HG03159 (cell line): ENCODE measurements around the gene RHBDF1.

Experiments used
- ATAC-seq: cut with Tn5 transposase; IDR thresholded peaks from one replicate; pipeline ENCODE4 v1.9.1; 2021; ENCODE audit warnings: mild to moderate bottlenecking, moderate library complexity; ENCODE audit not compliant: unreplicated experiment

The RHBDF1 gene

DNA sequence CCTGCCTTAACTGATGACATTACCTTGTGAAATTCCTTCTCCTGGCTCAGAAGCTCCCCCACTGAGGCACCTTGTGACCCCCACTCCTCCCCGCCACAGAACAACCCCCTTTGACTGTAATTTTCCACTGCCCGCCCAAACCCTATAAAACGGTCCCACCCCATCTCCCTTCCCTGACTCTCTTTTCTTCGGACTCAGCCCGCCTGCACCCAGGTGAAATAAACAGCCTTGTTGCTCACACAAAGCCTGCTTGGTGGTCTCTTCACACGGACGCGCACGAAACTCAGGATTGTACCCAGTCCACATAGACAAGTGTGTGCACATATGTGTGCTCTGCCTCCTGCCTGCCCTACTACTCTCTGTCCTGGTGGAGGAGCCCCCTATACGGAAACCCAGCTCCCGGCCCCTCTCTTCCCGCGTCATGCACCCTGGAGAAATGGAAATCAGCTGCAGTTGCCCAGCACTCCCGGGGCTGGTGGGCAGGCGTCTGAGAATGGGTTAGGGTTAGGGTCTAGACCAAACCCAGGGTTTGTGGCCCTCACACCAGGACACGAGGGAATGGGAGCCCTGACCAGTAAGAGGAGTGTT is 2.4 kb upstream of the RHBDF1 start:
- no peak for ATAC-seq

DNA sequence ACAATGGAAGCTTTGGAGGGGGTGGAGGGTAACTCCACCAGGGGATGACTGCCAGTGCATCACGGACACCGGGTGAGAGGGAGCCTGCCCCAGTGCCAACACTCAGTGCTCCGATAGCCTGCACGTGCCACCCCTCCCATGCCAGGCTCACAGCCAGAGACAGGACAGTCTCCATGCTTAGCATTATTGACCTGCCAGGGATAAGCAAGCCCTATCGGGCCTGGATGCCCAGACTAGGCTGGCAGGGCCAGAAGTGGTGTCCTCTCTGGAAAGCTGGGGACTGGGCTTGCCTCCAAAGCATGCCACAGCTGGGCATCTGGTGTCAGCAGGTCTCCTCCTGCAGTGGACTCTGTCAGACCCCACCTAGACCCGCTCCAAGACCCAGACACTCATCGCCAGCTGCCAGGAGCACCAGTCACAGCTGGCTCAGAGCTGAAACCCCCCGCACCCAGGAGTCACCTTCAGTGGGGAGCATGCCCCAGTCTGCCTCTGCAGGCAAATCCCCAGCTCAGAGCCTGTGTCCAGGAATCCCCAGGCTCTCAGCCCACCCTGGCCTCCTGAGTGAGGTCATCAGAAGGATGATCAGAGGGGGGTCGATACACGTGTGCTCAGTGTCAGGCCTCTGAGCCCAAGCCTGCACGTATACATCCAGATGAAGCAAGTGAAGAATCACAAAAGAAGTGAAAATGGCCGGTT is 1.8 kb upstream of the RHBDF1 start:
- no peak for ATAC-seq

DNA sequence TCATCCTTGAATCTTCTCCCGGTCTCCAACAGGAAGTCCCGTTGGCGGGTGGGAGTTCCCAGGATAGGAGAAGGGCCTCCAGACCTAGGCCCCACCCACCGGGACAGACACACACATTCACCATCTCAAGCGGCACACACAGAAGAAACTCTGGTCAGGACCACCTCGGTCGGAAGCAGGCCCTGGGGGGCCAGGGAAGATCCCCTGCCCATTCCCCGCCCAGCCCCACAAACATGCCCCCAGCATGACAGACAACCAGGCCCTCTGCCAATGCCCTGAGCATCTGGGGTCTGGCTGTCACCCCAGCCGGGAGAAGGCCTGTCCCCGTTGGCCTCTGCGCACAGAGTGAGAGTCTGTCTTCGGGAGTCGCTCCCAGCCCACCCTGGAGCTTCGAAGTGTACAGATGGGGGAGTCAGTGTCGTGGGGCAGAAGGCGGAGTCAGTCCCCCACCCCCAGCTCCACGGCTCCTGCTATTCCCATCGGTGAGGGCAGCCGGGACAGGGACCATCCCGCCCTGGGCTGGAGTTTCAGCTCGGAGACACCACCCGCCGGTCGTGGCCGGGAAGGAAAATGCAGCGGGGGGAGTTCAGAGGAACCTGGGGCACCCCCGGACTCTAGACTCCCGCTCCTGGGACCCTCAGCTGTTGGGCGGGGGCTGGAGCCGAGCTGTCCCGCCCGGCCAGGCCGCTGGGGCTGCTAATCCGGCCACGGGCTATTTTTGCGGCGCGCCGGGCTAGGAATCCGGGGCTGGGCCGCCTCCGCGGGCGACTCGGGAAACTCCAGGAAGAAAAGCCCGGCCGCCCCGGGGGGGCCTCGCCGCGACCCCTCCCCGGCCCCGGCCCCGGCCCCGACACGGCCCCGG is 660 bp downstream of the RHBDF1 start:
- ATAC-seq, result no peak

DNA sequence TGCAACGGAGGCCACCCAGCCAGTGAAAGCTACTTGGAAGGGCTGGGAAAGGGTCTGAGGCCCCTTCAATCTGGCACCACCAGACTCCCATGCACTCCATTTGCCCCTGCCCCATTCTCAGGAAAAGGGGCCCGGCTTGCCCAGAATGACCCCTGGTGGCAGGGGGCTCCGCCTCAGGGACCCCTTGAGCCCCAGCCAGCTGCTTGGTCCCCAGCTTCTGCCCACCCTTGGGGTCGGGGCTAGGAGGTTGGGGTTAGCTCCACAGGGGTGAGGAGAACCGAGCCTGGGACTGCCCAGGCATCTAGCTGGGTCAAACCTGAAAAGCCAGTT is 1.3 kb downstream of the RHBDF1 start:
- no peak for ATAC-seq

DNA sequence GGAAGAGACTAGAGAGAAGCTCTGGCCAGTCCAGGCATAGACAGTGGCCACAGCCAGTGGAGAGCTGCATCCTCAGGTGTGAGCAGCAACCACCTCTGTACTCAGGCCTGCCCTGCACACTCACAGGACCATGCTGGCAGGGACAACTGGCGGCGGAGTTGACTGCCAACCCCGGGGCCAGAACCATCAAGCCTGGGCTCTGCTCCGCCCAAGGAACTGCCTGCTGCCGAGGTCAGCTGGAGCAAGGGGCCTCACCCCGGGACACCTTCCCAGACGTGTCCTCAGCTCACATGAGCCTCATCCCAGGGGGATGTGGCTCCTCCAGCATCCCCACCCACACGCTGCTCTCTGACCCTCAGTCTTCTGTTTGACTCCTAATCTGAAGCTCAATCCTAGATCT is 3.2 kb downstream of the RHBDF1 start:
- ATAC-seq, result no peak

DNA sequence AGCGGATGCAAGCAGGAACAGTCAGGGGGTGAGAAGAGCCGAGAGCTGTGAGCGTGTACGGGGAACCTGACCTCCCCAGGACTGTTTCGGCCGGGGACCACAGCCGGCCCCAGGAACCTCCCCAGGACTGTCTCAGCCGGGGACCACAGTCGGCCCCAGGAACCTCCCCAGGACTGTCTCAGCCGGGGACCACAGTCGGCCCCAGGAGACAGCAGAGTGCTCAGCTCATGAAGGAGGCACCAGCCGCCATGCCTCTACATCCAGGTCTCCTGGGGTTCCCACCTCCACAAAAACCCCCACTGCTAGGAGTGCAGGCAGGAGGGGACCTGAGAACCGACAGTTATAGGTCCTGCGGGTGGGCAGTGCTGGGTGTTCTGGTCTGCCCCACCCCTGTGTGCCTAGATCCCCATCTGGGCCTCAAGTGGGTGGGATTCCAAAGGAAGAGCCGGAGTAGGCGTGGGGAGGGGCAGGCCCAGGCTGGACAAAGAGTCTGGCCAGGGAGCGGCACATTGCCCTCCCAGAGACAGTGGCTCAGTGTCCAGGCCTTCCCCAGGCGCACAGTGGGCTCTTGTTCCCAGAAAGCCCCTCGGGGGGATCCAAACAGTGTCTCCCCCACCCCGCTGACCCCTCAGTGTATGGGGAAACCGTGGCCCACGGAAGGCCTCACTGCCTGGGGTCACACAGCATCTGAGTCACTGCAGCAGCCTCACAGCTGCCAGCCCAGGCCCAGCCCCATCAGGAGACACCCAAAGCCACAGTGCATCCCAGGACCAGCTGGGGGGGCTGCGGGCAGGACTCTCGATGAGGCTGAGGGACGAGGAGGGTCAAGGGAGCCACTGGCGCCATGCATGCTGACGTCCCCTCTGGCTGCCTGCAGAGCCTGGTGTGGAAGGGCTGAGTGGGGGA is 4.3 kb downstream of the RHBDF1 start:
- ATAC-seq, result no peak

DNA sequence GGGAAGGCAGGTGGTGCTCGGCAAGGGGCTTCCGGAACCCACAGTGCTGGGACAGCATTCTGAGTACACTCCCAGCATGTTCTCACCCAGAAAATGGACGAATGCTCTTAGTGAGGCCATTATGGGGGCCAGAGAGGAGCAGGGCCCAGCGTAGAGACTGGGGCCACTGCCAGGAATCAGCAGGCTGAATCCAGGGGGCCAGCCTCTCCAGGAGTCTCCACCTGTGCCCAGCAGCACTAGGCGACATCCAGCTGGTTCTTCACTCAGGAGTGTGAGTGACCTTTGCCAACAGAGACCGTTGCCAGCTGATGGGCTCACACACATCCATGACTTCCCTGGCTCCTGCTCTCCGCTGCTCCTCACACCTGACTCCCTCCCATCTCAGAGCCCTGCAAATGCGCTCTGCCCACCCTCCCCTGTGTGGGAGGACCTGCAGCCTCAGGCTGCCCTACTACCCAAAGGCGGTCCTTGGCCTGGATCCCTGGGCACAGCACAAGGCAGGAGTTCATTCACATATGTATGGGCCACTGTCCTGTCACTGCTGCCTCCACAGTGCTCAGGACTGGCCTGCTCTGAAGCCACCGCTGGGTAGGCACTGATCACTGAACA is 5.1 kb downstream of the RHBDF1 start:
- no peak for ATAC-seq

DNA sequence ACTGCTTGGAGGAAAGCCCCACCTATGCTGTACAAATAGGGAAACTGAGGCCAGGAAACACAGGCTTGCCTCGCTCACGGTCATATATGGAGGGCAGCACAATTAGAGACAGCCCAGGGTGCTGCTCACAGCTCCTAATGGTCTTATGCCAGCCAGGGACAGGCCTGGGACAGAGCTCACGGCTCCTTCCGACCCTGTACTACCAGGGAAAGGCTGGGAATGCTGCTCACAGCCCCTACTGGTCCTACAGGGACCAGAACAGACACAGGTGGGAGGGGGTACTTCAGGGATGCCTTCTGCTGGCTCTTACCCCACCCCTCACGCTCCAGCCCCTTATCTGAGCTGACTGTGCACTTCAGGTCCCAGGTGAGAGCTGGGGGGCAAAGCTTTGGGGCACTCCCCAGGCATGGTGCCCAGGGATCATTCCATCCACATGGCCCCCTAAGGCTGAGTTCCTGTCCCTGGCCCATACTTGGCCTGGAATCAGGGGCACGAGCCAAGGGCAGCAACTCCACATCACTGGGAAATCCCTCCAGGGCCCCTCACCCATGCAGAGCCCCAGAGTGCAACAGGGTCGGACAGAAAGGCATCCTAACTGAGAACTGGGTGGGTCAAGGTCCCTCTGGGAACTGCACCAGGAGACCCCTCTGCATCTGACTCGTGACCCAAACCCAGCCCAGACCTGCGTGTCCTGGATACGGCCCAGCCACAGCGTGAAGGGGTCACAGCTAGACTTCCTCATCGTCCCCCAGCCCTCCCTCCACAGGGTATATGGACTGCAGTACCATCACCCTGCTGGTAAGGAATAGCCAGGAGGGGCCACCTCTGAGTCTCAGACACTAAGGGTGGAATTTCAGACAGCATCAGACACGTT is 5.9 kb downstream of the RHBDF1 start:
- ATAC-seq, result no peak

DNA sequence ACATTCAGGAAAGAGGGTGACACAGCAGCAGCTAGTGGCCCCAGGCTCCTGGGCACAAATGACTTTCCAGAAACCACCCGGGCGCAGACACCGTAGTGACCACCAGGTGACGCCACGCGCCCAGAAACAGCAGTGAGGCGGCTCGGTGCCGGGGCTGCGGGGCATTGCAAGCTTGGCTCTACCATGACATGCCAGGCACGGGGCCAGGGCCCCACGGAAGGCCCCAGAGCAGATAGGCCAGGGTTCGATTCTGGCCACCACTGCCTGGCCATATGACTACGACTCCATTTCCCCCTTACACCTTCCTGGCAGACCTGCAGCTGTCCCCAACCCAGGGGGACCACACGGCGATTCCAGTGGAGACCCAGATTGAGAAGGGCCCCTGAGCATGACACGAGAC is 6.7 kb downstream of the RHBDF1 start:
- ATAC-seq, result no peak

DNA sequence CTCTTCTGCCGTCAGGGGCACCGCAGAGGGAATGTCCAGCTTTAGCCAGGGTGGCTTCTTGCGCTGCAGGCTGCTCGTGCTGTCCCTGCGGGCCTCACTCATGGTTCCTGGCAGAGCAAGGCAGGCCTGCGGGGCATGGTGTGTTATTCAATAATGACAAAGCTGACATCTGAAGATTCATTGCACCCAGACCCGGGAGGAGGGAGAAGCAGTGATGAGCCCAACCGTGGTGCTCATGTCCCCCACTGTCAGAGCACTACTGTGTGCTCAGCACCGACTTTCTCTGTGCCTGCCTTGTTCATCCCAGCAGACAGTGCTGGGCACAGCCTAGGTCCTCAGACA is 7.5 kb downstream of the RHBDF1 start:
- no peak for ATAC-seq

DNA sequence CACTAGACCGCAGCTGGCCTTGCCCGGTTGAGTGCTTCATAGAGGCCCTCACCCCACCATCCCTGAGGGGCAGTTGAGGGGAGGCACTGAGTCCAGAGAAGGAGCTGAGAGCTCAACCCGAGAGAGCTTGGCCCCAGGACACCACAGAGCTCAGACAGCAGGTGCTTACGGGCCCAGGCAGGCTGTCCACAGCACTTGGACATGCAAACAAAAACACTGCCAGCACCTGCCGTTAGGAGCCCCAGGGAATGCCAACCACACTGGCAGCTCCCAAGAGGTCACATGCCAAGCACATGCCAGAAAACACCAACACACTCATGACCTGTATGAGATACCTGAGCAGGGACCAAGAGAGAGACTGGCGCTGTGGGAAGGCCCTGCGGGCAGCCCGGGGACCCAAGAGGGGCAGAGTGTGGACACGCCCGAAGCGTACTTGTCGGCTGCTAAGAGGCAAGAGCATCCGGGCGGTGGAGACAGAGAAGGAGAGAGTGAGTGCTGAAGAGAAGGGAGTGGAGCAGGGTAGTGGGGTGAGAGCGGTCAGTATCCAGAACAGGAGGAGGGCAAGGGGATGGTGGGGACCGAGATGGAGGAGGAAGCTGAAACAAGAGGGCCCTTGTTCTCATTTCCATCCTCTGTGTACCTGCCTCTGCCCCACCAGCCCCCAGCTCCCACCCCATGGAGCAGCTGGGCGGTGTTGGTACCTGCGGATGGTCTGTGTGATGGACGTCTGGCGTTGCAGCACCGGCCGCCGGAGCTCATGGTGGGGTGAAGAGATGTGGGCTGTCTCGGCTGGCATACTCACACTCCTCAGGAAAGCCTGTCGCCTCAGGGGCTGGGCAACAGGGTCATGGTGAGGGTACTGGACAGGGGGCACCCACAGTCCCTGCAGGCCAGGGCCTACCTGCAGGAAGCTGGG is 8.2 kb downstream of the RHBDF1 start:
- no peak for ATAC-seq

DNA sequence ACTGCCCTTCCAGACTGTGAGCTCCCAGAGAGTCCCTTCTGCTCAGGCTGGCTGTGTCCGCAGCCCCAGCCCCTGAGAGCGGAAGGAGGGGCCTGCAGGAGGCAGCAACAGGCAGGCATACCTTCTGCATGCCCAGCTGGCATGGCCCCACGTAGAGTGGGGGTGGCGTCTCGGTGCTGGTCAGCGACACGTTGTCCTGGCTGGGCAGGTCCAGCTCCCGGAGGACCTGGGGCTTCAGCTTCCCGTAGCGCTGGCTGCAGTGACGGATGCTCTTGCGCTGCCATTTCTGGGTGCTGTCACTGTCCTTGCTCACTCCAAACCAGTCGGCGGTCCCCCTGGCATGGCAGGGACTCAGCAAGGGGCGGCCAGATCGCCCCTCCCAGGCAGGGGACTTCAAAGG is 9.0 kb downstream of the RHBDF1 start:
- ATAC-seq, result no peak

DNA sequence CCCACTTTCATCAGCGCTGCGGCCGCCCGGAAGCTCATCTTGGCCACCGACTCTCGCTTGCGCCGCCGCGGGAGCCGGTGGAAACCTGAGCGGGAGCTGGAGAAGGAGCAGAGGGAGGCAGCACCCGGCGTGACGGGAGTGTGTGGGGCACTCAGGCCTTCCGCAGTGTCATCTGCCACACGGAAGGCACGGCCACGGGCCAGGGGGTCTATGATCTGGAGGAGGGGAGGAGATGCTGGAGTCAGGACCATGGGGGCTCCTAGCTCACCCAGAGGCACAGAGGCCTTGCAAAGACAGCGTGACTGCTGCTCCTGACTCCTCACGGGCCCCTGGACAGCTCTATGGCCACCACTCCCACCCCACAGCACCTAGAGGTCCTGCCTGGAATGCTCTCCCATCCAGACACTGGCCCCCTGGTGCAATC is 9.5 kb downstream of the RHBDF1 start:
- ATAC-seq, result no peak

DNA sequence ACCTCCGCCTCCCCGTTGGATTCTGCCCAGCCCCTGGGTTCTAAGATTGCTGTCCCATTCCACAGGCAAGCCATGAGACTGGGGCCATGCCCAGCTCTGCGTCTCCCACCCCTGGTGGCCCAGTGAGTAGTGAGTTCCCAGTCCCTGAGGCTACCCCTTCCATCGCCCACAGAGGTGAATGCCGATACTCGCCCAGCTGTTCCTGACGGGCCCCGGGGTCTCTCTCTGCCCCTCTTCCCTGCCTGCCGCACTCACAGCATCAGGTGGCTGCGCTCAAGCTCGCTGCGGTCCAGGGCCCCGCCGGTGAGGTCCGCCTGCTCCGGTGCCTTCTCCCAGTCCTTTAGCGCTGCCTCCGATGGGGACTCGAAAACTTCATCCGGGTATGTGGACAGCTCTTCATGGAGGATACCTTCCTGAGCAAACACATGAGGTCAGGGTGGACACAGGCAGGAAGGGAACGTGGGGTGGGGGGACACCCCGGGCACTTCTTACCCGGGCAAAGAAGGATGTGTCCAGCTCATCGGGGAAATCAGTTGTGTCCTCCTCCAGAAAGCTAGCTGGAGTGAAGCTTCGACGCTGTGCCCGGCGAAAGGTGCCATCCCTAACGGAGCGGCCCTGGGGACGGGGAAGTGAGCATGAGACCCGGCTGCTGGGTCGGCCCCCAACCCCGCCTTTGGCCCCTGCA is 10.0 kb downstream of the RHBDF1 start:
- ATAC-seq, result no peak

DNA sequence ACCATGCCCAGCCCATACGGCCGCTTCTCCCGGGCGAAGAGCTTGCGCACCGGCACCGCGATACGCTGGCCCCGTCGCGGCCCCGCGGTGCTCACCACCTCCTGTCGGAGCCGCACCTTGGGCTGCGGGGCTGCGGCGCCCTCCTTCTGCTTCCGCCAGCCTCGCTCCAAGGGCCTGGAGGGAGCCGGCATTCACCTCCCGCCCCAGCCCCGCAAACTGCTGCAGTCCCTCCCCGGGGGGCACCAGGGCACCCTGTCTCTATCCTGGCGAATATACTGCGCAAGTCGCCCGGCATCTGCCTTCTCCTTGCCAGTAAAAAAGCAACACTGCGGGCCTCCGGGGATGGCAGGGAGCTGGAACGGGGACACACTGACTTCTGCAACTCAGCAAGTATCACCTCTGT is 10.6 kb downstream of the RHBDF1 start:
- no peak for ATAC-seq

DNA sequence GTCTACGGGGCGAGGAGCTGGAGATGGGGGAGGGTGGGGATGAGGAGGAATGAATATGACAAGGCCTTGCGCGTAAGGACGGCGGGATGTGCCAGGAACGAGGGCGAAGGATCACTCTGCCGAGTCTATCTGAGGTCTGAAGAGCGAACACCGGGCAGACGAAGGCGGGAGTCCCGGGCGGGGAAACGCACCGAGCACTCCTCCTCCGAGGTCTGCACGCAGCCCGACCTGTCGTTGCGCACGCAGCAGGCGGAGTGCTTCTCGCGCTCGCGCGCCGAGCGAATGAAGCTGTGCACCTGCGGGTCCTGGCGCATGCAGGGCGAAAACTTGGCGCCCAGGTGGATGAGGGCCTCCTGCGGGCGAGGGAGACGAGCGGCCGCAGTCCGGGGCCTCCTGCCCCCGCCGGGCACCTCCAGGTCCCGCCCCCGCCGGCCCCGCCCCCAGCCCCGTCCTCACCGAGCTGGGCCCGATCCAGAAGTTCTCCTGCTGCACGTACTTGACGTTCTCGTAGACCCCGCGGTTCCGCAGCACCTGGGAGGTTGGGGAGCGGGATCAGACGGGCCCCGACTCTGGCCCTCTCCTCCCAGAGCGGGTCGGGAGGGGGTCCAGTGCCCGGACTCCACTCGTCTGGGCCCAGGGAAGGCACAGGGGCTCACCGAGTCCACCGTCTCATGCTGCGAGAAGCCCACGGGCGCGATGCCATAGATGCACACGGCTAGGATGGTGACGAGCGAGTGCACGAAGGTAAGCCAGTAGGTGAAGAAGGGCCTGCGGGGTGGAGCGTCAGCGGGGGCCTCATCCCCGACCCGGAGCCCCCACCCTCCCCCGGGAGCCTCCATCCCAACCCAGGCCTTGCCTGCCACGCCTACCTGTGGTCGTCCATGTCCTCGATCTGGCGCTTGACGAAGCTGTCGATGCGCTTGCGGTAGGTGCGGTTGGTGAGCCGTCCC is 11.2 kb downstream of the RHBDF1 start:
- ATAC-seq, result no peak

DNA sequence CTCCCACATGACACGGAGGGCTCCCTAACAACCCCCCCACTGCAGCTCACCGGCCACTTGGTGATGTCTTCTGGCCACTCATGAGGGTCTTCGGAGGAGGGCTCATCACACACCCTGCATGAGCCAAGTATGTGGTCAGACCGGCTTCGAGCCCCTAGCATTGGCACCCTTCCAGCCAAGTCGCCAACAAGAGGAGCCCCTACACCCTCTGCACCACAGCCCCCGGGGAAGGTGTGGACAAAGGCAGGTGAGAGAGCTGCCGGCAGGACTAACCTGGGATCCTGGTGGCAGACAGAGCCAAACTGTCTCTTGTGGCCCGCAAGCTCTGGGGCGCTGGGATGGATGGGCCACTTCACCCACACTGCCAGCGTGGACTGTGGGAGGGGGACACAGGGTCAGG is 12.3 kb downstream of the RHBDF1 start:
- ATAC-seq, result no peak
